Measurements from ENCODE around the gene SLC7A5. TPM values are rescaled to one million over a fixed set of nuclear protein-coding genes. Genes with fewer than 3 reads are reported as not detected.

SLC7A5 gene
- total RNA-seq, 1 donor from 2014 or later = 127 TPM

DNA sequence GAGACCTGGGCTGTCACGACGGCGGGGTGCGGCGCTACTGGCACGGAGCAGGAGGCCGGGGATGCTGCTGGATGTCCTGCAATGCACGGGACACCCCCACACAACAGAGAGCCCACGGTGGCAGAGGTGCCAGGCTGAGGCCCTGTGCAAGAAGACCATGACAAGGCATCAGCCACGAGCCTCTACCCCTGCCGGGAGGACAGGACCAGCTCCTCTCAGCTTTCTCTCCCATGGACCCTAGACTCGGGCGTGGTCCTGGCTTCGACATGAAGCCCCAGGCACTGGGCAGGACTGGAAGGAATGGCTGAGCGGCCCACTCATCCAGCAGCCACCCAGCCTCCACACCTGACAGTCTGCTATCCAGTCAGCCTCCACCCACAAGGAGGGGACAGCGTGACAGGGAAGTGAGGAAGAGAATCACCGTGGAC lies 25.6 kb downstream of the SLC7A5 start:
- no peaks in the 10 kb centered on the region for H3K27me3 Mint-ChIP-seq (ENCODE audit: unreplicated experiment)
- H3K4me3 Mint-ChIP-seq (ENCODE audit: unreplicated experiment) = no peak overlapping the region
- peaks cover 20% of the 10 kb centered on the region for H3K36me3 Mint-ChIP-seq (ENCODE audit: unreplicated experiment)
- H3K4me1 Mint-ChIP-seq (ENCODE audit: unreplicated experiment) = peaks cover 62% of the 10 kb centered on the region
- H3K9me3 Mint-ChIP-seq (ENCODE audit: unreplicated experiment) = no peaks in the 10 kb centered on the region
- TF ChIP-seq, protein P1, sequence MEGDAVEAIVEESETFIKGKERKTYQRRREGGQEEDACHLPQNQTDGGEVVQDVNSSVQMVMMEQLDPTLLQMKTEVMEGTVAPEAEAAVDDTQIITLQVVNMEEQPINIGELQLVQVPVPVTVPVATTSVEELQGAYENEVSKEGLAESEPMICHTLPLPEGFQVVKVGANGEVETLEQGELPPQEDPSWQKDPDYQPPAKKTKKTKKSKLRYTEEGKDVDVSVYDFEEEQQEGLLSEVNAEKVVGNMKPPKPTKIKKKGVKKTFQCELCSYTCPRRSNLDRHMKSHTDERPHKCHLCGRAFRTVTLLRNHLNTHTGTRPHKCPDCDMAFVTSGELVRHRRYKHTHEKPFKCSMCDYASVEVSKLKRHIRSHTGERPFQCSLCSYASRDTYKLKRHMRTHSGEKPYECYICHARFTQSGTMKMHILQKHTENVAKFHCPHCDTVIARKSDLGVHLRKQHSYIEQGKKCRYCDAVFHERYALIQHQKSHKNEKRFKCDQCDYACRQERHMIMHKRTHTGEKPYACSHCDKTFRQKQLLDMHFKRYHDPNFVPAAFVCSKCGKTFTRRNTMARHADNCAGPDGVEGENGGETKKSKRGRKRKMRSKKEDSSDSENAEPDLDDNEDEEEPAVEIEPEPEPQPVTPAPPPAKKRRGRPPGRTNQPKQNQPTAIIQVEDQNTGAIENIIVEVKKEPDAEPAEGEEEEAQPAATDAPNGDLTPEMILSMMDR (IDR thresholded peaks at IDR 0.05) = no peak
- no peak overlapping the region for H3K27ac Mint-ChIP-seq (ENCODE audit: unreplicated experiment)
- no peak for DNase-seq (ENCODE audit: extremely low spot score, unreplicated experiment)

DNA sequence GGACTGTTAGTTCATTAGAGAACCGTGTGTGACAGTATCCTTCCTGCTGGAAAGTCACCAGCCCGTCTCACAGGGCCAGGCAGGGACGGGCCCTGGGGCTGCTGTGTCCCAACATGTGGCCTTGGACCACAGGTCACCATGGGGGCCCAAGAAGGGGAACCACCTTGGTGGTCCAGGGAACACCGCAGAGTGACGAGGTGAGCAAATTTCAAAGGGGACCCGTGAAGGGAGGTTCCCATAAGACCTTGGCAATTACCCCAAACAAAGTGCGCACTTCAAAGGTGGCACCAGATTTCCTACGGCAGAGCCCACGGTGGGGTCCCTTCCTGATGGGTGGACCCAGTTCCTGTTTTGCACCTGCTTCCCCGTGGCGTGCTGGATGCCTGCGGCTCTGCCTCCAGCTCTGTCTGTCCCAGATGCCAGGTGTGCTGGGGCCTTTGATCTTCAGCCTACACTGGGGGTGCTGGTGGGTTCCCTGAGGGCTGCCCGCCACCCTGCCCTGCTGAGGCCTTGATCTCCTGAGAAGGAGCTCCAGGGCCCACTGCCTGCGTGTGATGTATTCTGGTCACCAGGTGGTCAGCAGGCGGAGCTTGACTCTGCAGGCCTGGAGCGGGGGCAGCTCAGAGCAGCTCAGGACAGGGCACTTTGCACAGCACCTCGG lies 27.0 kb downstream of the SLC7A5 start:
- Mint-ChIP-seq H3K27me3 (ENCODE audit: unreplicated experiment) (no peaks in the 10 kb centered on the region), H3K4me3 (ENCODE audit: unreplicated experiment) (no peak overlapping the region), H3K9me3 (ENCODE audit: unreplicated experiment) (no peaks in the 10 kb centered on the region), H3K4me1 (ENCODE audit: unreplicated experiment) (peaks cover 60% of the 10 kb centered on the region), H3K36me3 (ENCODE audit: unreplicated experiment) (peaks cover 13% of the 10 kb centered on the region), H3K27ac (ENCODE audit: unreplicated experiment) (no peak overlapping the region)
- TF ChIP-seq, protein P1 (IDR thresholded peaks at IDR 0.05) = no peak
- no peak for DNase-seq (ENCODE audit: extremely low spot score, unreplicated experiment)

DNA sequence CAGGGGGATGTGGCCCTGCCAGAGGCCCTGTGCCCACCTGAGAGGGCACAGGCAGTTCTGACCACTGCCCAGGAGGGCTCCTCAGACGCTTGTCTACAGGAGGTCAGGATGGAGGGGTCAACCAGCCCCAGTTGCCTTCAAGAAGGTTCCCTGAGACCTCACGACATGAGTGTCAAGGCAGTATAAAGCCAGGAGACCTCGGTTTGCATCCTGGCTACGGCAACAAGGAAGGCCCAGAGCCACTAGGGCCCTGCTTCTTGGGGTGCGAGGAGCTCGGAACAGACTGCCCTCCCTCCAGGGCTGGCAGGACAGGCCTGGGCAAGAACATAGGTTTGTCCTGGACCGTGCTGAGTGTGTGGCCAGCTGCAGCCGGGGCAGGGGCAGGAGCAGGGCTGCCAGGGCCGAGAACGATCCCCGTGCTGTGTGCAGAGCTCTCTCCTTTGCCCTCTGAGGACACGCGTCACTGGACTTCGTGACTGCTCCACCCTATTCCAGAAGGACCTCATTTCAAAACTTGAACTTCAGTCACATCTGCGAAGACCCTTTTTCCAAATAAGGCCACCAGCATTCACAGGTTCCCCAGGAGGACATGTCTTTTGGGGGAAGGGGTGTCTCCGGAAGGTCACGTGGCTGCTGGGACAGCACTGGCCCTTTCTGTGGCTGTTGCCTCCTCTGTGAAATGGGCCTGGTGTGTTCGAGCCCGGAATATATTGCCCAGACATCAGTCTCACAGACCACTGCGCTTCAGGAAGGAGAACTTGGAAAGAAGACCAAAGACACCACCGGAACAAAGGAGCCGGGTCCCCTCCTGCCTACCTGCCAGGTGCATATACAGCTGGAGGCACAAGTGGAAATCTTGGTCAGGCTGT lies 27.7 kb downstream of the SLC7A5 start:
- DNase-seq (ENCODE audit: extremely low spot score, unreplicated experiment) = no peak
- H3K27me3 Mint-ChIP-seq (ENCODE audit: unreplicated experiment) = no peaks in the 10 kb centered on the region
- peaks cover 63% of the 10 kb centered on the region for H3K4me1 Mint-ChIP-seq (ENCODE audit: unreplicated experiment)
- no peaks in the 10 kb centered on the region for H3K9me3 Mint-ChIP-seq (ENCODE audit: unreplicated experiment)
- H3K27ac Mint-ChIP-seq (ENCODE audit: unreplicated experiment) = no peak overlapping the region
- peaks cover 13% of the 10 kb centered on the region for H3K36me3 Mint-ChIP-seq (ENCODE audit: unreplicated experiment)
- TF ChIP-seq, protein P1 (IDR thresholded peaks at IDR 0.05) = no peak
- H3K4me3 Mint-ChIP-seq (ENCODE audit: unreplicated experiment) = no peak overlapping the region

DNA sequence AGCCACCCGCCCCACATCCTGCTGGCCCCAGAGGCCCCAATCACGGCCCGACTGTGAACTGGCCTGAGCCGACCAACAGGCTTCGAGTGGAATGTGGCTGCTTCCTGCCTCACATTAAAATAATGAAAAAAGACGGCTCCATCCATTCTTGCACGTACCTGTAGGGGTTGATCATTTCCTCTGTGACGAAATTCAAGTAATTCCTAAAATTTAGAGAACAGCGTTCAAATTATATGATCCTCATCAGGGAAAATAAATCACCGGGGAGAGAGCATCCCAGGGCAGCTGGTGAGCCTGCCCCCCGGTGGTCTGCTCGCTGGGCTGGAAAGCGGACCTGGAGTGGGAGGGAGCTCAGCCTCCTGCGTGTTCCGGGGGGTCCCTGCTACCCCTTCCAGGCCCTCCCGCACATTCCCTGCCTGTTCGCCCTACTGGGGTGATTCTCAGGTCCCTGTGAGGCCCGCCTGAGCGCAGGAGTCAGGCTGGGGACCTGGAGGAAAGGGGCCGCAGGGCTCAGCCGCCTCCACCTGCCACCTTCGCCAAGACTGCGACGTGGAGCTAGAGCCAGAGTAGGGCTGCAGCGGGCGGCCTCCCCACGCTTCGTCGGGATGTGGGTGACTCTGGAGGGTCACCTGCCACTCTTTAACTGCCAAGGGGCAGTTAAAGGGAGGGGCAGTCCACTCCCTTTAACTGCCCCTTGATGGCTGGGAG lies 28.9 kb downstream of the SLC7A5 start:
- Mint-ChIP-seq H3K36me3 (ENCODE audit: unreplicated experiment) (peaks cover 14% of the 10 kb centered on the region), H3K9me3 (ENCODE audit: unreplicated experiment) (no peaks in the 10 kb centered on the region), H3K4me1 (ENCODE audit: unreplicated experiment) (peaks cover 66% of the 10 kb centered on the region), H3K27me3 (ENCODE audit: unreplicated experiment) (no peaks in the 10 kb centered on the region), H3K4me3 (ENCODE audit: unreplicated experiment) (no peak overlapping the region), H3K27ac (ENCODE audit: unreplicated experiment) (no peak overlapping the region)
- DNase-seq (ENCODE audit: extremely low spot score, unreplicated experiment) = no peak
- TF ChIP-seq, protein P1 (IDR thresholded peaks at IDR 0.05) = no peak
